Measurements from ENCODE around the gene GAL.

The GAL gene

GRCh38 chr11:68714060-68714856 is 29.9 kb downstream of the GAL start:
- no peak for DNase-seq

GRCh38 chr11:68715456-68716122 is 31.2 kb downstream of the GAL start:
- no peak for DNase-seq

- DNase-seq: no peak
These were observed 36.7 kb downstream of the GAL start for GRCh38 chr11:68721075-68721474.

GRCh38 chr11:68722143-68722542 is 37.8 kb downstream of the GAL start:
- DNase-seq: no peak

GRCh38 chr11:68724293-68724692 is 39.9 kb downstream of the GAL start:
- DNase-seq: no peak

GRCh38 chr11:68727783-68728182 is 43.4 kb downstream of the GAL start:
- no peak for DNase-seq

GRCh38 chr11:68734111-68734510 is 49.8 kb downstream of the GAL start:
- no peak for DNase-seq

- DNase-seq: no peak
These were observed 50.8 kb downstream of the GAL start for GRCh38 chr11:68735125-68735524.

GRCh38 chr11:68735646-68736045 is 51.3 kb downstream of the GAL start:
- no peak for DNase-seq
